Thyroid gland (tissue), 4 donors: ENCODE results near the gene SFXN5.

Experiments used
- CTCF ChIP-seq, 6 experiments: fragments of 200-600 bp in 3 of 6; fragments of 450-650 bp in 3 of 6; sonication (generic) in 3 of 6; IDR thresholded peaks; one replicate each; pipeline ENCODE4 v1.5.1; 2016 to 2019; ENCODE audit warnings: antibody characterized with exemption in 6 of 6, mild to moderate bottlenecking in 2 of 6, inconsistent platforms in 1 of 6, moderate library complexity in 1 of 6
- POLR2A ChIP-seq, 2 donors: fragments of 450-650 bp; IDR thresholded peaks; one replicate each; pipeline ENCODE4 v1.6.1; 2017; ENCODE audit warnings: antibody characterized with exemption in 2 of 2, mild to moderate bottlenecking in 2 of 2, moderate library complexity in 1 of 2

GRCh38 chr2:73083886-73084800 lies 12.6 kb upstream of the SFXN5 start:
- no peak for TF ChIP-seq POLR2A (IDR thresholded peaks at IDR 0.05)
- no peak for TF ChIP-seq CTCF (IDR thresholded peaks at IDR 0.05)
